Kidney epithelial cell (primary cell): ENCODE results near the gene GRIN1. TPM values are rescaled to one million over a fixed set of nuclear protein-coding genes. Genes with fewer than 3 reads are reported as not detected.

ENCODE experiments used
- total RNA-seq: library from RNA; depleted of rRNA; stranded (reverse); fragments of >200 nt; gene quantifications from 2 replicates; pipeline ENCODE4 v1.2.3, GENCODE V29; 2015

Gene GRIN1
- total RNA-seq, 1 donor from 2014 or later, result 0.04 TPM

Other genes with a start within 250 kb of the GRIN1 start
- gene FBXW5, start 194.4 kb upstream of the GRIN1 start, total RNA-seq, result 174 and 222 TPM in 2 replicates
- gene C8G, start 193.9 kb upstream of the GRIN1 start, total RNA-seq, result not detected in 2 replicates
- gene LCN12, start 186.9 kb upstream of the GRIN1 start, total RNA-seq, result 1.2 TPM in 1 of 2 replicates, not detected in the other
- 2.0 and 3.8 TPM in 2 replicates for gene PTGDS, start 161.7 kb upstream of the GRIN1 start, total RNA-seq
- not detected in 2 replicates for gene LCNL1, start 156.2 kb upstream of the GRIN1 start, total RNA-seq
- 42.2 and 46.8 TPM in 2 replicates for gene PAXX, start 146.7 kb upstream of the GRIN1 start, total RNA-seq
- 0.75 TPM in 1 of 2 replicates, not detected in the other for gene CLIC3, start 142.6 kb upstream of the GRIN1 start, total RNA-seq
- gene ABCA2, start 110.9 kb upstream of the GRIN1 start, total RNA-seq, result 5.3 and 15.4 TPM in 2 replicates
- not detected in 2 replicates for gene FUT7, start 107.1 kb upstream of the GRIN1 start, total RNA-seq
- 58.3 and 76.1 TPM in 2 replicates for gene NPDC1, start 93.0 kb upstream of the GRIN1 start, total RNA-seq
- gene ENTPD2, start 85.1 kb upstream of the GRIN1 start, total RNA-seq, result 0.21 TPM in 1 of 2 replicates, not detected in the other
- 5.3 and 5.8 TPM in 2 replicates for gene SAPCD2, start 68.6 kb upstream of the GRIN1 start, total RNA-seq
- 9.7 and 11.7 TPM in 2 replicates for gene UAP1L1, start 61.6 kb upstream of the GRIN1 start, total RNA-seq
- gene MAN1B1, start 52.2 kb upstream of the GRIN1 start, total RNA-seq, result 76.8 and 80.3 TPM in 2 replicates
- 116 and 137 TPM in 2 replicates for gene DPP7, start 24.4 kb upstream of the GRIN1 start, total RNA-seq
- gene LRRC26, start 30.9 kb downstream of the GRIN1 start, total RNA-seq, result not detected in 2 replicates
- not detected in 2 replicates for gene TMEM210, start 32.9 kb downstream of the GRIN1 start, total RNA-seq
- 18.8 and 26.1 TPM in 2 replicates for gene ANAPC2, start 49.4 kb downstream of the GRIN1 start, total RNA-seq
- 91.4 and 95.1 TPM in 2 replicates for gene SSNA1, start 49.5 kb downstream of the GRIN1 start, total RNA-seq
- gene TPRN, start 61.6 kb downstream of the GRIN1 start, total RNA-seq, result 15.2 and 20.1 TPM in 2 replicates
- 39.2 and 40.3 TPM in 2 replicates for gene TMEM203, start 66.5 kb downstream of the GRIN1 start, total RNA-seq
- gene NDOR1, start 66.5 kb downstream of the GRIN1 start, total RNA-seq, result 19.1 and 28.6 TPM in 2 replicates
- 3.1 and 4.2 TPM in 2 replicates for gene RNF208, start 83.1 kb downstream of the GRIN1 start, total RNA-seq
- gene CYSRT1, start 86.0 kb downstream of the GRIN1 start, total RNA-seq, result 2.1 and 3.8 TPM in 2 replicates
- gene RNF224, start 88.3 kb downstream of the GRIN1 start, total RNA-seq, result not detected in 2 replicates
- 0.25 TPM in 1 of 2 replicates, not detected in the other for gene SLC34A3, start 91.7 kb downstream of the GRIN1 start, total RNA-seq
- 262 and 275 TPM in 2 replicates for gene TUBB4B, start 102.1 kb downstream of the GRIN1 start, total RNA-seq
- gene STPG3, start 112.1 kb downstream of the GRIN1 start, total RNA-seq, result not detected in 2 replicates
- 47.3 and 67.0 TPM in 2 replicates for gene NELFB, start 116.2 kb downstream of the GRIN1 start, total RNA-seq
- gene TOR4A, start 138.6 kb downstream of the GRIN1 start, total RNA-seq, result 33.5 and 50.3 TPM in 2 replicates
- gene NRARP, start 163.1 kb downstream of the GRIN1 start, total RNA-seq, result 8.4 and 11.4 TPM in 2 replicates